Muscle layer of duodenum (tissue), 2 donors: ENCODE data around the gene GPT2.

Experiments used
- H3K27ac ChIP-seq: one replicate; pipeline ENCODE4 v1.7.0; 2013; ENCODE audit warnings: mild to moderate bottlenecking, low read length
- H3K27me3 ChIP-seq: one replicate; pipeline ENCODE4 v1.7.0; 2013; ENCODE audit warnings: low read depth, mild to moderate bottlenecking, control low read depth, low read length
- H3K36me3 ChIP-seq, 2 donors: one replicate each; pipeline ENCODE4 v1.7.0; 2013; ENCODE audit warnings: low read length in 2 of 2, control low read depth in 1 of 2, mild to moderate bottlenecking in 1 of 2; ENCODE audit not compliant: insufficient read depth in 2 of 2, control insufficient read depth in 1 of 2
- H3K4me1 ChIP-seq, 2 donors: one replicate each; pipeline ENCODE4 v1.7.0; 2013; ENCODE audit warnings: low read length in 2 of 2, mild to moderate bottlenecking in 2 of 2, control low read depth in 1 of 2, moderate library complexity in 1 of 2; ENCODE audit not compliant: insufficient read depth in 2 of 2, control insufficient read depth in 1 of 2
- H3K4me3 ChIP-seq, 2 donors: one replicate each; pipeline ENCODE4 v1.7.0; 2013; ENCODE audit warnings: low read length in 2 of 2, low read depth in 1 of 2, mild to moderate bottlenecking in 1 of 2
- H3K9me3 ChIP-seq, 2 donors: one replicate each; pipeline ENCODE4 v1.7.0; 2013; ENCODE audit warnings: low read length in 2 of 2, control low read depth in 1 of 2, mild to moderate bottlenecking in 1 of 2; ENCODE audit not compliant: control insufficient read depth in 1 of 2
- donor health status: healthy.

Gene GPT2

GRCh38 chr16:46883690-46884512, at the start of gene GPT2:
GPT2 (plus strand) TSS chr16:46884362; CDS start chr16:46884716, 354 bp downstream.
- Histone ChIP-seq H3K27me3 (no peaks in the 10 kb centered on the region), H3K4me1 (peaks cover 0 to 5% of the 10 kb centered on the region in 2 donors), H3K4me3 (peak within 1 kb of the TSS; percentile 74 to 86), H3K9me3 (no peaks in the 10 kb centered on the region), H3K36me3 (no peaks in the 10 kb centered on the region), H3K27ac (no peak within 1 kb of the TSS)

- Histone ChIP-seq H3K9me3 (no peaks in the 10 kb centered on the region), H3K36me3 (no peaks in the 10 kb centered on the region), H3K27ac (no peak overlapping the region), H3K4me1 (no peaks in the 10 kb centered on the region), H3K4me3 (no peak overlapping the region), H3K27me3 (no peaks in the 10 kb centered on the region)
These were observed 47.3 kb upstream of the GPT2 start for GRCh38 chr16:46836534-46837530.

- Histone ChIP-seq H3K27ac (no peak overlapping the region), H3K27me3 (no peaks in the 10 kb centered on the region), H3K9me3 (peaks cover 0 to 6% of the 10 kb centered on the region in 2 donors), H3K4me1 (no peaks in the 10 kb centered on the region), H3K36me3 (no peaks in the 10 kb centered on the region), H3K4me3 (no peak overlapping the region)
These were observed 44.1 kb upstream of the GPT2 start for GRCh38 chr16:46839986-46840443.

GRCh38 chr16:46842192-46842895, 41.8 kb upstream of the GPT2 start:
- no peak overlapping the region for H3K4me3 ChIP-seq
- H3K27ac ChIP-seq: no peak overlapping the region
- H3K9me3 ChIP-seq: peaks cover 0 to 6% of the 10 kb centered on the region in 2 donors
- no peaks in the 10 kb centered on the region for H3K36me3 ChIP-seq
- H3K4me1 ChIP-seq: no peaks in the 10 kb centered on the region
- no peaks in the 10 kb centered on the region for H3K27me3 ChIP-seq

- no peaks in the 10 kb centered on the region for H3K36me3 ChIP-seq
- H3K27ac ChIP-seq: no peak overlapping the region
- H3K9me3 ChIP-seq: peaks cover 0 to 6% of the 10 kb centered on the region in 2 donors
- peak overlapping the region in 1 of 2 donors; percentile 31 for H3K4me3 ChIP-seq
- no peaks in the 10 kb centered on the region for H3K27me3 ChIP-seq
- H3K4me1 ChIP-seq: no peaks in the 10 kb centered on the region
These were observed 40.1 kb upstream of the GPT2 start for GRCh38 chr16:46843898-46844642.

- Histone ChIP-seq H3K27ac (no peak overlapping the region), H3K27me3 (no peaks in the 10 kb centered on the region), H3K36me3 (no peaks in the 10 kb centered on the region), H3K9me3 (peaks cover 0 to 6% of the 10 kb centered on the region in 2 donors), H3K4me3 (no peak overlapping the region), H3K4me1 (no peaks in the 10 kb centered on the region)
These were observed 39.4 kb upstream of the GPT2 start for GRCh38 chr16:46844771-46845170.

- H3K4me3 ChIP-seq: no peak overlapping the region
- H3K36me3 ChIP-seq: no peaks in the 10 kb centered on the region
- H3K9me3 ChIP-seq: peaks cover 0 to 6% of the 10 kb centered on the region in 2 donors
- no peaks in the 10 kb centered on the region for H3K27me3 ChIP-seq
- no peak overlapping the region for H3K27ac ChIP-seq
- no peaks in the 10 kb centered on the region for H3K4me1 ChIP-seq
These were observed 38.2 kb upstream of the GPT2 start for GRCh38 chr16:46845952-46846351.

GRCh38 chr16:46848768-46849764, 35.1 kb upstream of the GPT2 start:
- H3K36me3 ChIP-seq: no peaks in the 10 kb centered on the region
- no peak overlapping the region for H3K4me3 ChIP-seq
- no peaks in the 10 kb centered on the region for H3K9me3 ChIP-seq

GRCh38 chr16:46850619-46851555, 33.3 kb upstream of the GPT2 start:
- Histone ChIP-seq H3K4me1 (no peaks in the 10 kb centered on the region), H3K36me3 (no peaks in the 10 kb centered on the region), H3K27me3 (no peaks in the 10 kb centered on the region), H3K9me3 (no peaks in the 10 kb centered on the region), H3K27ac (no peak overlapping the region), H3K4me3 (no peak overlapping the region)

More at GRCh38 chr16:46848768-46849764, 35.1 kb upstream of the GPT2 start:
- no peaks in the 10 kb centered on the region for H3K4me1 ChIP-seq
- no peaks in the 10 kb centered on the region for H3K27me3 ChIP-seq
- H3K27ac ChIP-seq: no peak overlapping the region
